NT2/D1 (cell line): ENCODE measurements around the gene ZFHX3.

ENCODE experiments used
- SUZ12 ChIP-seq: IDR thresholded peaks from 2 replicates; pipeline ENCODE4 v1.6.1; 2011; ENCODE audit not compliant: insufficient read length, insufficient read depth; ENCODE audit errors: extremely low read depth
- YY1 ChIP-seq: IDR thresholded peaks from 2 replicates; pipeline ENCODE4 v1.6.1; 2011; ENCODE audit not compliant: insufficient read length, insufficient read depth
- ZNF274 ChIP-seq: IDR thresholded peaks from 2 replicates; pipeline ENCODE4 v1.6.1; 2011; ENCODE audit warnings: mild to moderate bottlenecking, low read depth, low read length

- no peak for TF ChIP-seq ZNF274
- no peak for TF ChIP-seq YY1
- no peak for TF ChIP-seq SUZ12
Measured at GRCh38 chr16:72743011-72743761, 304.7 kb downstream of the ZFHX3 start.
